HG02642 (cell line): ENCODE results near the gene TTLL13.
"Not testable (repeated sequence)": the region's sequence is repeated elsewhere in the genome, so short reads cannot be mapped to it uniquely, and the experiment has no call there.

Source experiments
- ATAC-seq: cut with Tn5 transposase; IDR thresholded peaks from one replicate; pipeline ENCODE4 v1.9.1; 2021; ENCODE audit warnings: mild to moderate bottlenecking; ENCODE audit not compliant: unreplicated experiment, poor library complexity

TTLL13 gene

GRCh38 chr15:90233387-90234095 is 15.8 kb upstream of the TTLL13 start, which contains the start of gene CIB1:
Gene CIB1 (minus strand): TSS chr15:90233941. CDS start chr15:90233885, 56 bp downstream.
- peak; percentile 93 for ATAC-seq

GRCh38 chr15:90234096-90234988 is 15.0 kb upstream of the TTLL13 start, which contains the start of gene GDPGP1:
Gene GDPGP1 (plus strand): TSS chr15:90234209. CDS start chr15:90240909, 6,700 bp downstream.
- peak; percentile 72 for ATAC-seq

GRCh38 chr15:90239371-90239770 is 10.0 kb upstream of the TTLL13 start:
- ATAC-seq, result no peak

DNA sequence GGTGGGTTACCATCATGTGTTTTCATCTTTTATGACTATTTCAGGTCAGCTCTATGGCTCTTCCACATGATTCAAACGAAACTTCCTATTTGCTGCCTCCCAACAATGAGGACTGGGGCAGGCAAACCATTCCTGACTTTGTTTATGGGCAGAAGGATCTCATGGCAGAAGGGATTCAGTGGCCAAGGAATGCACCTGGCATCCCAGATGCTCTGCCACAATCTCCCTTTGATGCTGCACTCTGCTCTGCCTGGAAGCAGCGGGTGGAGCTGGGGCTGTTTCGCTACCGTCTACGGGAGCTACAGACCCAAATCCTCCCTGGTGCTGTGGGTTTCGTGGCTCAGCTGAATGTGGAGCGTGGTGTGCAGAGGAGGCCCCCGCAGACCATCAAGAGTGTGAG is 8.5 kb upstream of the TTLL13 start:
- ATAC-seq, result no peak

GRCh38 chr15:90241343-90242192 is 7.8 kb upstream of the TTLL13 start:
- ATAC-seq, result no peak

GRCh38 chr15:90243943-90244639 is 5.3 kb upstream of the TTLL13 start:
- no peak for ATAC-seq

- ATAC-seq, result no peak
Observed at GRCh38 chr15:90248789-90249202, 560 bp upstream of the TTLL13 start.

DNA sequence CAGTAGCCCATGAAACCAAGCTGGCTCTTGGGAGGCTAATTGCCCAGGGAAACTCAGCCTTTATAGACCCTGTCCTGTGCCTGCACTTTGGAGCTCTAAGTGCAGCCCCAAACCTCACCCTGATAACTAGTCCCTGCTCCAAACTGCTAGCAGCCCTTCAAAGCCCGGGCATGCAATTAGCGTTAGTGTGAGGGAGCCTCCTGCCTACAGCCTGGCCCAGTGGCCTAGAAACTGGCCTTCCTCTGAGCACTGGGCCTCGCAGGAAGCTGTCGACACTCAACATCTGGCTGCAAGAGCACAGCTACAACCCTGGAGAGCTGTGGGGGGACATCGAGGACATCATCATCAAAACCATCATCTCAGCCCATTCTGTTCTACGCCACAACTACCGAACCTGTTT is 8.4 kb downstream of the TTLL13 start:
- ATAC-seq, result no peak

DNA sequence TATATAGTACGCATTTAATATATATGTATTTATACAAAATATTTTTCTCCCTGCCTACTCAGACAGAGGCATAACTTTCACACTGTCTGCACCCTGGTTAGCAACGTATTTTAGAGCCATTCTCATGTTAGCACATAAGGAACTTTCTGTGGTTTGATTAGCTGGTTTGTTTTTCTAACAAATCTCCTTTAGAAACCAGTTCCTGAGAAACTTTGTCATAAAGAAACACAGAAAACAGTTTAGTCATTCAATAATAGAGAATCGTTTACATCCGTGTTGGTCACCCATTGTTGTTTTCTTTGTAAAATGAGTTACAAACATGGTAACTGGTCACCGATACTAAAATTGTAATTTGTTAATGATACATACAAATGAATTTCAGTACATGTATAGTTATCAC is 10.2 kb downstream of the TTLL13 start:
- ATAC-seq, result no peak

- not testable (repeated sequence) for ATAC-seq
Observed at GRCh38 chr15:90260731-90261130, 11.4 kb downstream of the TTLL13 start.

DNA sequence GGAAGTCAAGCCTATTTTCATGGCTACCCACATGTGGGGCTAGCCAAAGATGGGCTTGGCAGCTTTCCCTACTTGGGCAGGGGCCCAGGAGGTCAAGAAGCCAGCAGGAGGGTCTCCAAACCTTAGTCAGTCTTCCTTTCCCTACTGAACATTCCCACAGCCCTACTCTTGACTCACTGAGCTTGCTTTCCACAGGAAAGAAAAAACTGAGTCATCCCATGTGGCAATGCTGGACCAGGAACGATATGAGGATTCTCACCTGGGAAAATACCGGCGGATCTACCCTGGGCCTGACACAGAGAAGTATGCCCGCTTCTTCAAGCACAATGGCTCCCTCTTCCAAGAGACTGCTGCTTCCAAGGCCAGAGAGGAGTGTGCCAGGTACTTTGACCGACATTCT is 12.5 kb downstream of the TTLL13 start:
- ATAC-seq, result no peak

DNA sequence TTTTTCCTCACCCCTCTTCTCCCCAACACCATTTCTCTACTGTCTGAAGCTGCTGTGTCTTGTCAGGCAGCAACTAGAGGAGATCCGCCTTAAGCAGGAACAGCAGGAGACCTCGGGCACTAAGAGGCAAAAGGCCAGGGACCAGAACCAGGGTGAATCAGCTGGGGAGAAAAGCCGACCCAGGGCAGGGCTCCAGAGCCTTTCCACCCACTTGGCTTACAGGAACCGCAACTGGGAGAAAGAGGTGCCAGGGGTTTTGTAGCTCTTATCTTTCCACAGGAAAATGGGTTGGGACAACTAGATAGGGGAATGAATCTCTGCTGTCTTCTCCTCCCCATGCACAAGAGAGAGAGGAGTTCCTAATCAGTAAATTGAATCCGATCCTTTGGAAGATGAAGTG is 13.1 kb downstream of the TTLL13 start:
- ATAC-seq, result no peak

GRCh38 chr15:90264671-90265070 is 15.3 kb downstream of the TTLL13 start:
- ATAC-seq, result no peak

DNA sequence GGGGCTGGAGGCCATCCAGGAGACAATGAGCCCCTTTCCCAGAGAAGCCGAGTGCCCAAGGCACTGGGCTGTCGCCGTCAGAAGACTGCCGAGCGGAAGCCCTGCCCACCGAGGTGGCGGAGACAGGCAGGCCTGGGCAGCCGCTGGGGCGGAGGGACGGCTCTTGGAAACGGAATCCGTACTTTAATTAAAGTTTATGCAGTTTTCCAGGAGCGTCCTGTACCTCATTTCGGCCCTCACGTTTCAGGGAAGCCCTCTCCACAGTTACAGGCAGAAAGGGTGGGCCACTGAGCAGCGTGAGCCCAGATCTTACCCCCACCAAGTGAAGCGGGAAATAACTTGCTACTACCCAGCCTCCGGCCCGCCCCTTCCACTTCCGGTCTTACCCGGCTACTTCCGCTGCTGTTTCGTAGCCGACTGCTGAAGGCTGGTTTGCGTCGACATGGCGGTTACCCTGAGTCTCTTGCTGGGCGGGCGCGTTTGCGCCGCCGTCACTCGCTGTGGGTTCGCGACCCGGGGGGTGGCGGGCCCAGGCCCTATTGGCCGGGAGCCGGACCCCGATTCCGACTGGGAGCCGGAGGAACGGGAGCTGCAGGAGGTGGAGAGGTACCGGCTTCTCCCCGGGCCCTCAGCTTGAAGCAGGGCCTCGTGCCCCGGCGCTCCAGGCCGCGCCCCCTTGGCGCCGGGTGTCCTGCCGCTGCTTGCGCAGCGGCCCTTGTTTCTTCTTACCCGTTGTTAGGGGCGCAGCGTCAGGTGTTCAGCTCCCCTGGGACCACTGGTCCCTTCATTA is 16.1 kb downstream of the TTLL13 start, which contains the start of gene NGRN:
Gene NGRN, plus strand, starts transcription at position 402 of the 790 bp plus-strand sequence. Its CDS starts 41 bp downstream, at position 443.
- peak; percentile 95 for ATAC-seq

DNA sequence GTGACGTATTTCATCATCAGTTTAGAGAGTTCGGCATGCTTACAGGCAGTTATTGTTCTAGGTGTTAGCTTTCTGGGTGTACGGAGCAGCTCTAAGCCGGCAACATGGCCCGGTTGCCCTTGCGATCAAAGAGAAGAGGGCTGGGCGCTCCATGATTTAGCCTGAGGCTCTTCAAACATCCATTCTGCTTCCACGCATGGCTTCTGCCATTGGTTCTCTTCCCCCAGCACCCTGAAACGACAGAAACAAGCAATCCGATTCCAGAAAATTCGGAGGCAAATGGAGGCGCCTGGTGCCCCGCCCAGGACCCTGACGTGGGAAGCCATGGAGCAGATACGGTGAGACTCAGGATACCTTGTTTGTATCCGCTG is 16.7 kb downstream of the TTLL13 start:
- ATAC-seq, result peak; percentile 14

DNA sequence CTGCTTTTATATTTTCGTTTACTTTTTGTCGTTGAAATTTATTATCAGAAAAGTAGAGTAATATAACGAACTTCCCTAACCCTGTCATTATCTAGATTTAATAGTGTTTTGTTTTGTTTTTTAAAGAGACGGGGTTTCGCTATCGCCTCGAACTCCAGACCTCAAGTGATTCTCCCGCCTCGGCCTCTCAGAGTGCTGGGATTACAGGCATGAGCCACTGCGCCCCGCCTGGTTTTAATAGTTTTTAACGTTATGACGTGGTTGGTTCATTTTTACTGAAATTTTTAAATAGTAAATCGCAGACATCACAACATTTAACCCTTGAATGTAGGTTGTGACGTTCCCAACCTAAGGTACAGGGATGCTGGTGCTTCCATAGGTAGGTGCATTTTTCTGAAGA is 17.1 kb downstream of the TTLL13 start:
- no peak for ATAC-seq

GRCh38 chr15:90268415-90268814 is 19.1 kb downstream of the TTLL13 start:
- no peak for ATAC-seq

- ATAC-seq, result no peak
Observed at GRCh38 chr15:90270502-90271150, 21.3 kb downstream of the TTLL13 start.
